Panc1 (cell line): ENCODE measurements around the gene TRAPPC10. TPM values are rescaled to one million over a fixed set of nuclear protein-coding genes. Genes with fewer than 3 reads are reported as not detected.

Source experiments
- ATAC-seq: fragments of 200-7000 bp; cut with Tn5 transposase; 2 replicates; pipeline ENCODE4 v1.9.1; 2020; ENCODE audit warnings: mild to moderate bottlenecking, moderate library complexity
- BruUV-seq: library from RNA; stranded (reverse); fragments of 400-500 nt; replicated peaks from 2 replicates; lab custom pipeline; 2021; lab: Mats Ljungman, UMichigan
- CTCF ChIA-PET: fragments of 300-600 bp; sonication (Branson Sonifier 250); formaldehyde crosslinking; loops from one replicate; lab custom pipeline; 2022; ENCODE audit warnings: antibody characterized with exemption; lab: Charles Lee
- POLR2A ChIA-PET: fragments of 300-600 bp; sonication (Branson Sonifier 250); formaldehyde crosslinking; loops from one replicate; lab custom pipeline; 2022; ENCODE audit warnings: antibody characterized with exemption; lab: Charles Lee
- DNase-seq: peaks from one replicate; pipeline ENCODE4 v3.0.0-alpha.2; 2010; ENCODE audit warnings: low read depth, low spot score
- H3K27ac ChIP-seq: 2 replicates; pipeline ENCODE4 v1.5.1; 2011; ENCODE audit warnings: mild to moderate bottlenecking, low read length, inconsistent platforms
- H3K27me3 ChIP-seq: fragments of 200-500 bp; sonication (Bioruptor generic); 2 replicates; pipeline ENCODE4 v1.6.0; 2014; ENCODE audit warnings: low read length, inconsistent platforms; ENCODE audit not compliant: control insufficient read depth, insufficient read depth
- H3K36me3 ChIP-seq: fragments of 200-500 bp; sonication (Bioruptor generic); 2 replicates; pipeline ENCODE4 v1.5.1; 2014; ENCODE audit warnings: inconsistent platforms, mild to moderate bottlenecking, low read length, moderate library complexity; ENCODE audit not compliant: control insufficient read depth, insufficient read depth
- H3K4me1 ChIP-seq: 2 replicates; pipeline ENCODE4 v1.5.1; 2011; ENCODE audit warnings: inconsistent platforms, mild to moderate bottlenecking, low read length, moderate library complexity; ENCODE audit not compliant: control insufficient read depth, insufficient read depth
- H3K4me3 ChIP-seq, 2 experiments: 2 replicates each; pipeline ENCODE4 v1.5.1; 2011 to 2012; ENCODE audit warnings: low read depth in 2 of 2, low read length in 2 of 2, mild to moderate bottlenecking in 2 of 2, inconsistent platforms in 1 of 2, moderate library complexity in 1 of 2
- H3K9me3 ChIP-seq: fragments of 200-500 bp; sonication (Bioruptor generic); 2 replicates; pipeline ENCODE4 v1.5.1; 2014; ENCODE audit warnings: low read depth, mild to moderate bottlenecking, inconsistent platforms, low read length, moderate library complexity; ENCODE audit not compliant: control insufficient read depth, insufficient read depth
- POLR2AphosphoS5 ChIP-seq: IDR thresholded peaks from 2 replicates; pipeline ENCODE4 v1.6.1; 2012; ENCODE audit warnings: mild to moderate bottlenecking, low read depth, low read length, moderate library complexity
- SIN3A ChIP-seq: IDR thresholded peaks from 2 replicates; pipeline ENCODE4 v1.6.1; 2012; ENCODE audit warnings: low read depth, mild to moderate bottlenecking, low read length, moderate library complexity, borderline replicate concordance; ENCODE audit not compliant: insufficient read depth
- TCF7L2 ChIP-seq: IDR thresholded peaks from 2 replicates; pipeline ENCODE4 v1.6.1; 2011; ENCODE audit warnings: mild to moderate bottlenecking, low read depth, low read length, inconsistent platforms
- in situ Hi-C: cut with HindIII; loops from 2 replicates; pipeline ENCODE4 v1.10.0; 2016; ENCODE audit warnings: low sequenced_read_pairs, low pct_unique_long_range_greater_than_20kb
- intact Hi-C: fragments of 100-400 bp; cut with micrococcal nuclease; formaldehyde crosslinking; loops from one replicate; pipeline ENCODE4 v1.10.0; 2022; ENCODE audit not compliant: unreplicated experiment
- total RNA-seq: library from RNA; stranded (reverse); gene quantifications from one replicate; pipeline ENCODE4 v1.2.1, GENCODE V29; 2021; ENCODE audit not compliant: unreplicated experiment
- TF ChIP-seq, protein P1 (sequence below), 2 experiments: IDR thresholded peaks; 2 replicates each; pipeline ENCODE4 v1.6.1; 2011 to 2012; ENCODE audit warnings: low read depth in 2 of 2, control low read depth in 1 of 2, low read length in 1 of 2, mild to moderate bottlenecking in 1 of 2, moderate library complexity in 1 of 2; ENCODE audit not compliant: insufficient read depth in 1 of 2
- TF ChIP-seq, protein P2 (sequence below): fragments of 450-650 bp; IDR thresholded peaks from 2 replicates; pipeline ENCODE4 v1.5.1; 2017; ENCODE audit warnings: mild to moderate bottlenecking

The TRAPPC10 gene
- total RNA-seq, 1 experiment from 2014 or later = 34.5 TPM

DNA sequence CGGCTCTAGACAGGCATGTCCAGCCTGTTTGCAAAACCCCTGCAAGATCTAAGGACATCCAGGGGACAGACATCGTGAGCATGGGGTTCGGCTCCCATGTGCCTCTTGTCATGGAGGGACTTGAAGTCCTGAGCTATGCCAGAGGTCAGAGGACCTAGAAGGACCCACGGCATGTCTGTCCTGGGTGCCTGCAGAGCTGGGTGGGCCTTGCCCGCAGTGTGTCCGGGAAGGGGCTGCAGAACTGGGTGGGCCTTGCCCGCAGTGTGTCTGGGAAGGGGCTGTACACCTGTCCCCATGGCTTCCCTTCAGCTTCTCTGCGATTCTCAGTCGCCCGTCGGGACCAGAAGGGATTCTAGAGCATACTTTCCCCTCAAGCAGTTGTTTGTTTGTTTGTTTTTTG, 20.0 kb upstream of the TRAPPC10 start:
- in situ Hi-C loops = no loop called here
- no peaks in the 10 kb centered on the region for H3K9me3 ChIP-seq
- H3K36me3 ChIP-seq = no peaks in the 10 kb centered on the region
- TF ChIP-seq SIN3A (no peak), POLR2AphosphoS5 (no peak), TCF7L2 (no peak)
- TF ChIP-seq, protein P1, sequence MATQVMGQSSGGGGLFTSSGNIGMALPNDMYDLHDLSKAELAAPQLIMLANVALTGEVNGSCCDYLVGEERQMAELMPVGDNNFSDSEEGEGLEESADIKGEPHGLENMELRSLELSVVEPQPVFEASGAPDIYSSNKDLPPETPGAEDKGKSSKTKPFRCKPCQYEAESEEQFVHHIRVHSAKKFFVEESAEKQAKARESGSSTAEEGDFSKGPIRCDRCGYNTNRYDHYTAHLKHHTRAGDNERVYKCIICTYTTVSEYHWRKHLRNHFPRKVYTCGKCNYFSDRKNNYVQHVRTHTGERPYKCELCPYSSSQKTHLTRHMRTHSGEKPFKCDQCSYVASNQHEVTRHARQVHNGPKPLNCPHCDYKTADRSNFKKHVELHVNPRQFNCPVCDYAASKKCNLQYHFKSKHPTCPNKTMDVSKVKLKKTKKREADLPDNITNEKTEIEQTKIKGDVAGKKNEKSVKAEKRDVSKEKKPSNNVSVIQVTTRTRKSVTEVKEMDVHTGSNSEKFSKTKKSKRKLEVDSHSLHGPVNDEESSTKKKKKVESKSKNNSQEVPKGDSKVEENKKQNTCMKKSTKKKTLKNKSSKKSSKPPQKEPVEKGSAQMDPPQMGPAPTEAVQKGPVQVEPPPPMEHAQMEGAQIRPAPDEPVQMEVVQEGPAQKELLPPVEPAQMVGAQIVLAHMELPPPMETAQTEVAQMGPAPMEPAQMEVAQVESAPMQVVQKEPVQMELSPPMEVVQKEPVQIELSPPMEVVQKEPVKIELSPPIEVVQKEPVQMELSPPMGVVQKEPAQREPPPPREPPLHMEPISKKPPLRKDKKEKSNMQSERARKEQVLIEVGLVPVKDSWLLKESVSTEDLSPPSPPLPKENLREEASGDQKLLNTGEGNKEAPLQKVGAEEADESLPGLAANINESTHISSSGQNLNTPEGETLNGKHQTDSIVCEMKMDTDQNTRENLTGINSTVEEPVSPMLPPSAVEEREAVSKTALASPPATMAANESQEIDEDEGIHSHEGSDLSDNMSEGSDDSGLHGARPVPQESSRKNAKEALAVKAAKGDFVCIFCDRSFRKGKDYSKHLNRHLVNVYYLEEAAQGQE (IDR thresholded peaks at IDR 0.05; ENCODE audit: insufficient read depth in 1 of 2, low read depth in 2 of 2, low read length in 1 of 2) = no peak
- TF ChIP-seq, protein P2, sequence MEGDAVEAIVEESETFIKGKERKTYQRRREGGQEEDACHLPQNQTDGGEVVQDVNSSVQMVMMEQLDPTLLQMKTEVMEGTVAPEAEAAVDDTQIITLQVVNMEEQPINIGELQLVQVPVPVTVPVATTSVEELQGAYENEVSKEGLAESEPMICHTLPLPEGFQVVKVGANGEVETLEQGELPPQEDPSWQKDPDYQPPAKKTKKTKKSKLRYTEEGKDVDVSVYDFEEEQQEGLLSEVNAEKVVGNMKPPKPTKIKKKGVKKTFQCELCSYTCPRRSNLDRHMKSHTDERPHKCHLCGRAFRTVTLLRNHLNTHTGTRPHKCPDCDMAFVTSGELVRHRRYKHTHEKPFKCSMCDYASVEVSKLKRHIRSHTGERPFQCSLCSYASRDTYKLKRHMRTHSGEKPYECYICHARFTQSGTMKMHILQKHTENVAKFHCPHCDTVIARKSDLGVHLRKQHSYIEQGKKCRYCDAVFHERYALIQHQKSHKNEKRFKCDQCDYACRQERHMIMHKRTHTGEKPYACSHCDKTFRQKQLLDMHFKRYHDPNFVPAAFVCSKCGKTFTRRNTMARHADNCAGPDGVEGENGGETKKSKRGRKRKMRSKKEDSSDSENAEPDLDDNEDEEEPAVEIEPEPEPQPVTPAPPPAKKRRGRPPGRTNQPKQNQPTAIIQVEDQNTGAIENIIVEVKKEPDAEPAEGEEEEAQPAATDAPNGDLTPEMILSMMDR = no peak
- ATAC-seq = no peak
- H3K4me3 ChIP-seq = no peak overlapping the region
- H3K27me3 ChIP-seq = no peaks in the 10 kb centered on the region
- CTCF ChIA-PET = no interaction called here
- H3K4me1 ChIP-seq = no peaks in the 10 kb centered on the region
- no TSS peak for BruUV-seq
- no peak for DNase-seq
- POLR2A ChIA-PET = no interaction called here
- intact Hi-C loops = no loop called here
- H3K27ac ChIP-seq = no peak overlapping the region

DNA sequence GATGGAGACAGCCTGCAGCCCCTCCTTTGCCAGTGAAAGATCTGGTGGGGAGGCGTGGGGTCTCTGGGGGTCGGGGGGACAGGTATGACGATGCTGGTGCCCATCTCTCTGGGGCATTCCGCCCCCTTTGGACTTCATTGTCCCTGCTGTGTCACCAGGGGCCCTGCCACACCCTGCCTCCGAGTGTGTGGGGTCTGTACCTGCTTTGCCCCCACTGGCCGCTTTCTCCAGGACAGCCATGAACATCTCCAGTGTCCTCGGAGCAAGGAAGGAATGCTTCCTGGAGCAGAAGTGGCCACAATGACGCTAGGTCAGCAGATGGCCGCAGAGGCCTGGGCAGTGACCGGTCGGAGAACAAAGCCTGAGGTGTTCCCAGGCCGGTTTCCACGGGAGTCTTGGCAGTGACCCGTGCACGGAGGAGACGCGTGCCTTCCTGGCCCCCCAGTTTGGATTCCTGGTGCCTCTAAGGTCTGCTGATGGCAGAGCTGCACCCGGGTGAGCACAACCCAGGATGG, 18.6 kb upstream of the TRAPPC10 start:
- H3K36me3 ChIP-seq = no peaks in the 10 kb centered on the region
- no peaks in the 10 kb centered on the region for H3K9me3 ChIP-seq
- ATAC-seq (no peak), DNase-seq (no peak)
- CTCF ChIA-PET = no interaction called here
- TF ChIP-seq, protein P2 = no peak
- TF ChIP-seq SIN3A = no peak
- no peak overlapping the region for H3K27ac ChIP-seq
- in situ Hi-C loops = no loop called here
- no peaks in the 10 kb centered on the region for H3K27me3 ChIP-seq
- no TSS peak for BruUV-seq
- no peak overlapping the region for H3K4me3 ChIP-seq
- POLR2A ChIA-PET = no interaction called here
- intact Hi-C loops = no loop called here
- no peaks in the 10 kb centered on the region for H3K4me1 ChIP-seq
